HEK293T (cell line): Measurements from ENCODE around the gene SDC4.

ENCODE experiments used
- BHLHE40 ChIP-seq: fragments of 450-650 bp; IDR thresholded peaks from 2 replicates; pipeline ENCODE4 v1.6.1; 2016; ENCODE audit warnings: mild to moderate bottlenecking, moderate library complexity, borderline replicate concordance
- FOXK2 ChIP-seq: fragments of 450-650 bp; IDR thresholded peaks from 2 replicates; pipeline ENCODE4 v1.6.1; 2016; ENCODE audit warnings: mild to moderate bottlenecking
- TARDBP ChIP-seq: fragments of 450-650 bp; IDR thresholded peaks from 2 replicates; pipeline ENCODE4 v1.6.1; 2016
- ZNF384 ChIP-seq: fragments of 450-650 bp; IDR thresholded peaks from 2 replicates; pipeline ENCODE4 v1.6.1; 2016
- TF ChIP-seq, protein P1 (sequence below): fragments of 450-650 bp; IDR thresholded peaks from 2 replicates; pipeline ENCODE4 v1.6.1; 2016

DNA sequence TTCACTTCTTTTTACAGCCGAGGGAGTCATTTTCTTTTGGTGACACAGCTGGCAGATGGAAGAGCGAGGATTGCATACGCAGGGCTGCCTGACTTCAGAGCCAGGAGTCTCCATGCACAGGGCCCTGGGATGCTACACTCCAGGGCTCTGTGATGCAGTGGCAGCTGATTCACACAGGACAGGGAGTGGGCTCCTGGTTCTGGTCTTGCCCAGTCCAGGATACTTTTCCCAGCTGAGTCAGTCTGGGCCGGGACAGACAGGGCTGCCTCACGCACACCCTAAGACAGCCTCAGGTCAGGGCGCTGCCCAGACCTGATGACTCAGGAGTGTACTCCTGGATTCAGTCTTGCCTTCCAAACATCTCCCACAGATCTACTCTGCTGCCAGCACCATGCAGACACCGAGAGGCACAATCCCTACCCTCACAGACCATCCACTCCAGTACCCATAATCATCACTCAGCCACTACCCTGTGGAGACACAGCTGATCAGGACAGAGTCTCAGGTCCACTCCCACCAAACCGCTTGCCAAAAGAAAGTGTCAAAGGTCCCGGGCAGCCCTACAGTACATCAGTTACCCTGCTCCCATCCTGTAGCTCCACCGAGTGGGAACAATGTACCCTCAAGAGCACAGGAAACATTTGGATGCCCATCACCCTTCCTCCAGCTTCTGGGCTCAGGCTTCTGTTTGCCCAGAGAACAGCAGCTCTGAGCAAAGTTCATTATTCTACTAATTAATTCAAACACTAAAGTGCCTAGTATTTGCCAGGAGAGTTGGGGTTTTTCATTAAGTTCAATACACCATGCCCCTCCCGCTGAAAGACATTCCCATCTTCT, 11.5 kb downstream of the SDC4 start:
- TF ChIP-seq ZNF384 (no peak), BHLHE40 (no peak), TARDBP (no peak), FOXK2 (no peak)
- TF ChIP-seq, protein P1, sequence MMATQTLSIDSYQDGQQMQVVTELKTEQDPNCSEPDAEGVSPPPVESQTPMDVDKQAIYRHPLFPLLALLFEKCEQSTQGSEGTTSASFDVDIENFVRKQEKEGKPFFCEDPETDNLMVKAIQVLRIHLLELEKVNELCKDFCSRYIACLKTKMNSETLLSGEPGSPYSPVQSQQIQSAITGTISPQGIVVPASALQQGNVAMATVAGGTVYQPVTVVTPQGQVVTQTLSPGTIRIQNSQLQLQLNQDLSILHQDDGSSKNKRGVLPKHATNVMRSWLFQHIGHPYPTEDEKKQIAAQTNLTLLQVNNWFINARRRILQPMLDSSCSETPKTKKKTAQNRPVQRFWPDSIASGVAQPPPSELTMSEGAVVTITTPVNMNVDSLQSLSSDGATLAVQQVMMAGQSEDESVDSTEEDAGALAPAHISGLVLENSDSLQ: no peak
